HL-60 (cell line): ENCODE data around the gene AP4M1.

Source experiments
- DNase-seq, 2 experiments: peaks; one replicate each; pipeline ENCODE4 v3.0.0-alpha.2; 2010 to 2020; ENCODE audit warnings: low read depth in 1 of 2, low spot score in 1 of 2
- H3K27ac ChIP-seq: fragments of 250-450 bp; sonication (Bioruptor Pico); replicated peaks from 2 replicates; pipeline ENCODE4 v1.5.1; 2020; ENCODE audit warnings: mild to moderate bottlenecking, moderate library complexity
- H3K27me3 ChIP-seq: fragments of 250-450 bp; sonication (Bioruptor Pico); 2 replicates; pipeline ENCODE4 v1.5.1; 2021; ENCODE audit warnings: mild to moderate bottlenecking, moderate library complexity; ENCODE audit not compliant: insufficient read depth, poor library complexity, severe bottlenecking
- H3K4me3 ChIP-seq: replicated peaks from 2 replicates; pipeline ENCODE4 v1.5.1; 2011; ENCODE audit warnings: mild to moderate bottlenecking, control low read depth, low read length; ENCODE audit not compliant: insufficient read depth
- CTCF ChIP-seq: IDR thresholded peaks from one replicate; pipeline ENCODE4 v1.5.1; 2011; ENCODE audit warnings: low read length, control low read depth, inconsistent platforms; ENCODE audit not compliant: insufficient read depth
- GABPA ChIP-seq: IDR thresholded peaks from 2 replicates; pipeline ENCODE4 v1.6.1; 2012; ENCODE audit warnings: low read depth
- POLR2AphosphoS5 ChIP-seq: IDR thresholded peaks from 2 replicates; pipeline ENCODE4 v1.6.1; 2012; ENCODE audit warnings: low read depth
- REST ChIP-seq: IDR thresholded peaks from 2 replicates; pipeline ENCODE4 v1.6.1; 2012; ENCODE audit warnings: low read depth; ENCODE audit not compliant: insufficient replicate concordance
- SPI1 ChIP-seq: IDR thresholded peaks from 2 replicates; pipeline ENCODE4 v1.6.1; 2012; ENCODE audit warnings: low read depth, mild to moderate bottlenecking, borderline replicate concordance

The AP4M1 gene

GRCh38 chr7:100091411-100092181, 9.8 kb upstream of the AP4M1 start:
- H3K27ac ChIP-seq = no peak overlapping the region
- no peak for TF ChIP-seq GABPA
- peak; percentile 93 for TF ChIP-seq POLR2AphosphoS5
- no peak for TF ChIP-seq SPI1
- TF ChIP-seq REST = no peak
- TF ChIP-seq CTCF = no peak
- H3K27me3 ChIP-seq = no peaks in the 10 kb centered on the region
- DNase-seq = peak; percentile 34 to 44
- no peak overlapping the region for H3K4me3 ChIP-seq

GRCh38 chr7:100093054-100093453, 8.4 kb upstream of the AP4M1 start:
- TF ChIP-seq POLR2AphosphoS5 (no peak), CTCF (no peak), GABPA (no peak), SPI1 (no peak), REST (no peak)
- peak in 1 of 2 experiments; percentile 39 for DNase-seq
- Histone ChIP-seq H3K27me3 (no peaks in the 10 kb centered on the region), H3K4me3 (no peak overlapping the region), H3K27ac (no peak overlapping the region)

GRCh38 chr7:100093498-100093897, 7.9 kb upstream of the AP4M1 start:
- Histone ChIP-seq H3K27ac (no peak overlapping the region), H3K27me3 (no peaks in the 10 kb centered on the region), H3K4me3 (no peak overlapping the region)
- TF ChIP-seq CTCF (no peak), POLR2AphosphoS5 (0 out of 2 replicates have a peak, but pooled peaks have one; percentile 8), SPI1 (no peak), REST (no peak), GABPA (no peak)
- peak in 1 of 2 experiments; percentile 46 for DNase-seq
